Mucosa of stomach (tissue), 1 donor: ENCODE measurements around the gene EXOC6B.
"Not testable (repeated sequence)": the region's sequence is repeated elsewhere in the genome, so short reads cannot be mapped to it uniquely, and the experiment has no call there.

Experiments
- H3K27me3 ChIP-seq: one replicate; pipeline ENCODE4 v1.7.0; 2013; ENCODE audit warnings: mild to moderate bottlenecking, low read length; ENCODE audit not compliant: control insufficient read depth, insufficient read depth
- H3K36me3 ChIP-seq: one replicate; pipeline ENCODE4 v1.7.0; 2013; ENCODE audit warnings: low read length; ENCODE audit not compliant: control insufficient read depth, insufficient read depth
- H3K4me1 ChIP-seq: one replicate; pipeline ENCODE4 v1.7.0; 2013; ENCODE audit warnings: mild to moderate bottlenecking, low read length; ENCODE audit not compliant: control insufficient read depth, insufficient read depth
- H3K4me3 ChIP-seq: one replicate; pipeline ENCODE4 v1.7.0; 2013; ENCODE audit warnings: low read length
- H3K9ac ChIP-seq: one replicate; pipeline ENCODE4 v1.7.0; 2013; ENCODE audit warnings: mild to moderate bottlenecking, low read length, moderate library complexity
- H3K9me3 ChIP-seq: one replicate; pipeline ENCODE4 v1.7.0; 2013; ENCODE audit warnings: mild to moderate bottlenecking, low read length, moderate library complexity; ENCODE audit not compliant: control insufficient read depth
- donor health status: Pancreatic carcinoma.

EXOC6B gene

DNA sequence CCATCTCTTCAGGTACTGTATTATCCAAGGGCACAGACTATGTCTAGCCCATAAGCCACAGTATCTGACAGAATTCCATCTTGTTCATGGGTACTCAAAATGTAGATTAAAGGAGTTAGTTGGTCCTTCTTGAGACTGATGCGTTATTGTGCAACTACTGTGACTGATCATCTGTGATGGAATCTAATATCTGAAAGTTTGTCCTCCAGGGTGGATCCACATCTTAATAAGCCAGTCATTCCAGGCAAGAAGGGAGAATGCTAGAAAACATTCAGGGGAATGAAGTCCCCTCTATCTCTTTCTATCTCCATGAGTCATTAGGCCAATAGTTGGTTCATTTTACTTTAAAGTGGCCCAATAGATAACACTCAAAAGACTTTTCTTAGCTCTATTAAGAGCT, 252.6 kb downstream of the EXOC6B start:
- Histone ChIP-seq H3K27me3 (no peaks in the 10 kb centered on the region), H3K9me3 (no peaks in the 10 kb centered on the region)

DNA sequence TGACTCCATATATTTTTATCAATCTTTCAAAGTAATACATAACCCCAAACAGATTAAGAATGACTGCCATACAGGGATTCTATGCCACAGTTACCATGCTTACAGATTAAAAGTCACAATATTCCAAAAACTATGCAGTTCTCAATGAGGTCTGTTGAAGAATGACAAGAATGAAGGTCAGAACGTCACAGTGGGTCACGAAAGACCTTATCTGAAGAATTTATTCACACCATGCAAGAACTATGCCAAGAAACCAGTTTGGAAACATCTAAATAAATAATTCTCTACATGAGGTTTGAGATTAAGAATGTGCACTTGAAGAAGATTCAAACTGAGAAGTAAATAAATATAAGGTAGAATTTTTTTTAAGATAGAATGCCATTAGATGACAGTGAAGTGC, 253.3 kb downstream of the EXOC6B start:
- Histone ChIP-seq H3K4me1 (no peaks in the 10 kb centered on the region), H3K9ac (no peak overlapping the region), H3K9me3 (no peaks in the 10 kb centered on the region), H3K27me3 (no peaks in the 10 kb centered on the region), H3K36me3 (no peaks in the 10 kb centered on the region), H3K4me3 (no peak overlapping the region)

More for the DNA sequence above, 252.6 kb downstream of the EXOC6B start:
- Histone ChIP-seq H3K9ac (no peak overlapping the region), H3K36me3 (no peaks in the 10 kb centered on the region), H3K4me1 (no peaks in the 10 kb centered on the region), H3K4me3 (no peak overlapping the region)

DNA sequence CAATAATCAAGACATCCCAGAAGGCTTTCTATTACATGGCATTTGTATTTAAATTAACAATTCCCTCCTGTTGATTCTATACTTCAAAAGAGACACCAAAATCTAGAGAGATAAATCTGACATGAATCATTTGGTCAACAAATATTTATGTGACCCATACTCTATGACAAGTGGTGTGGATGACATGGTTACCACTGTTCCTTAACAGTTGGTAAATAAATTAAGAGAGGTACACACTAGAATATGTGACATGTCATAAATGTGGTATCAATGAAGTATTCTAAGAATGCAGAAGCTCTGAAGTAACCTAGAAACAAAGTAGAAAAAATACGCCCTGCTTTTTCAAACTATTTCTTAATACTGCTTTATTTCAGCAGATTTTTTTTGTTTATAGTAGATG, 255.4 kb downstream of the EXOC6B start:
- Histone ChIP-seq H3K9ac (no peak overlapping the region), H3K9me3 (no peaks in the 10 kb centered on the region), H3K4me1 (no peaks in the 10 kb centered on the region), H3K4me3 (no peak overlapping the region), H3K27me3 (no peaks in the 10 kb centered on the region), H3K36me3 (no peaks in the 10 kb centered on the region)

DNA sequence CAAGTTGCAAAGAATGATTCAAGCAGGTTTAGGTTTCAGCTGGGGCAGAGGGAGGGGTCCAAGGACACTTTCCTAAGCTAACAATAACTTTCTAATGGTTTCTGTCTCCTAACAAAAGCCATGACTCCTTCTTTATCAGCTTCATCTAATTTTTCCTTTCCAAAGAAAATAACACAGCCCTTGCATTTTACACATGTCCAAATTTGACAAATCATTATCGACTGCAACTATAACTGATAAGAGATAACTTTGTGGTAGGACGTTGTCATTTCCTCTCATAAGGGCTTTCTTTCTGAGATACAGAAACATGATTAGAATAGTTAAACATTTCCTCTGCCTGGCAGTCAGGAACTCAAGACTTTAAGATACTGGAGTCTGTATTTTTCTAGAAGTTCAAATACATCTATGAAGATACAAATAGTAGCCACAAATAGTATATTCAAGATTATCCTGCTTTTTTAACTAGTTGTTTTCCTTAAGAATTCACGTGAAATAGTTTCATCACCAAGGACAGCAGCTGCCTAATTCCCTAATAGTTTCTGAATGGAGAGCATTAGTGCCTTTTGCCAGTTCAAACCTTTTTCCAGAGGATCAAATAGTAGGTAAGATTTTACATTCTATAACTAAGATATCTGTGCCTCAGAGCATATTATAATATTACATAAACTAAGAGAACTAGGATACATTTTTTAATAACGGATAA, 263.2 kb downstream of the EXOC6B start:
- Histone ChIP-seq H3K9me3 (no peaks in the 10 kb centered on the region), H3K9ac (no peak overlapping the region), H3K27me3 (no peaks in the 10 kb centered on the region), H3K4me3 (no peak overlapping the region), H3K36me3 (no peaks in the 10 kb centered on the region), H3K4me1 (no peaks in the 10 kb centered on the region)

DNA sequence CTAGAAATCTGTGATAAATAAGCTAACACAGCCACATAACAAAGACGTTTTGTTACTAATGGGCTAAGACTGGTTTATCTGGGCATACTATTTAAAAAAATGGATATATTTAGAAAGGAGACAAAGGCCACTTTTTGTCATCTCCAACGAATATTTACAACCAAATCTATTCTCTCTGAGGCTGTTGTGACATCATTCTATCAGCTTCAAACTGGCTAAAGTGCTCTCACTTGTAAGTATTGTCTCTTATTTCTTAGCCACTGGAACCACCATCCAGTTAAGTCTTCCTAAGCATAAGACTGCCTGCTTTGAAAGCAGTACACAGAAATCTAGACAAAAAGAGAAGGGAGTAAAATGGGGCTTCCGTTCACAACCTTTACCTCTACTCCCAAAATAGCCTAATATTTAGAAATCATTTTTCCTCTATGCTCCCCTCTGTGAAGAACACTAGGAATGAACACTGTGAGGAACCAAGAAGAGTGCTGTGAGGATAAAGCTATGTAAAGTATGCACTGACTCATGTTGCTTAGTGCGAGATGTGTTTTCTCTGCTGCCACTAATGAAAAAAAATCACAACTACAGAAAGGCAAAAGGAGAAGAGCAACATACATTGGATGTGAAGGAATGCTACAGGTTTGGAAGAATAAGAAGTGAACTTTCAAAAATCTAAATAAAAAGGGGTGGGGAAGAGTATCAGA, 264.1 kb downstream of the EXOC6B start:
- no peaks in the 10 kb centered on the region for H3K9me3 ChIP-seq
- H3K4me3 ChIP-seq = no peak overlapping the region
- H3K27me3 ChIP-seq = no peaks in the 10 kb centered on the region
- H3K36me3 ChIP-seq = no peaks in the 10 kb centered on the region
- no peak overlapping the region for H3K9ac ChIP-seq
- H3K4me1 ChIP-seq = no peaks in the 10 kb centered on the region

DNA sequence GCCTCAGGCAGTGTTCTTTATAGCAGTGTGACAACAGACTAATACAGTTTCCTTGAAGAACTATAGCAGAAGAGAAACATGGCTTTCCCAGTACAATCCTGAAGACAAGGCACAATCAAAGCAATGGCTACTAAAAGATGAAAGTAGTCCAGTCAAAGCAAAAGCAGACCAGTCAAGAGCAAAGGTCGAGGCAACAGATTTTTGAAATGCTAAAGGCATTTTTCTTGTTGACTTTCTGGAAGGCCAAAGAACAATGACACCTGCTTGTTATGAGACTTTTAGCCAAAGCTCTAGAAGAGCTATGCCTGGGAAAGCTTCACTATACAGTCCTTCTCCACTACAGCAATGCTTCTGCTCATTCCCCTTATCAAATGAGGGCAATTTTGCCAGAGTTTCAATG, 269.9 kb downstream of the EXOC6B start:
- Histone ChIP-seq H3K4me1 (no peaks in the 10 kb centered on the region), H3K27me3 (no peaks in the 10 kb centered on the region), H3K9ac (no peak overlapping the region), H3K36me3 (no peaks in the 10 kb centered on the region), H3K9me3 (no peaks in the 10 kb centered on the region), H3K4me3 (no peak overlapping the region)

DNA sequence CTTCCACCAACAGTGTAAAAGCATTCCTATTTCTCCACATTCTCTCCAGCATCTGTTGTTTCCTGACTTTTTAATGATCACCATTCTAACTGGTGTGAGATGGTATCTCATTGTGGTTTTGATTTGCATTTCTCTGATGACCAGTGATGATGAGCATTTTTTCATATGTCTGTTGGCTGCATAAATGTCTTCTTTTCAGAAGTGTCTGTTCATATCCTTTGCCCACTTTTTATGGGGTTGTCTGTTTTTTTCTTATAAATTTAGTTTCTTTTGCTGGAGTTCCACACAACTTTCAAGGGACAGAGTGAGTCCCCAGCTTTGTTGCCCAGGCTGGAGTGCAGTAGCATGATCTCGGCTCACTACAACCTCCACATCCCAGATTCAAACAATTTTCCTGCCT, 270.5 kb downstream of the EXOC6B start:
- not testable (repeated sequence) for H3K9me3 ChIP-seq

DNA sequence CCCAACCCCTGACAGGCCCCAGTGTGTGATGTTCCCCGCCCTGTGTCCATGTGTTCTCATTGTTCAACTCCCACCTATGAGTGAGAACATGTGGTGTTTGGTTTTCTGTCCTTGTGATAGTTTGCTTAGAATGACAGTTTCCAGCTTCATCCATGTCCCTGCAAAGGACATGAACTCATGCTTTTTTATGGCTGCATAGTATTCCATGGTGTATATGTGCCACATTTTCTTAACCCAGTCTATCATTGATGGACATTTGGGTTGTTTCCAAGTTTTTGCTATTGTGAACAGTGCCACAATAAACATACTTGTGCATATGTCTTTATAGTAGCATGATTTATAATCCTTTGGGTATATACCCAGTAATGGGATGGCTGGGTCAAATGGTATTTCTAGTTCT, 270.9 kb downstream of the EXOC6B start:
- not testable (repeated sequence) for H3K4me1 ChIP-seq, H3K9ac ChIP-seq, H3K36me3 ChIP-seq, H3K27me3 ChIP-seq, H3K9me3 ChIP-seq, H3K4me3 ChIP-seq

More for the DNA sequence above, 270.5 kb downstream of the EXOC6B start:
- H3K4me3 ChIP-seq, H3K27me3 ChIP-seq, H3K9ac ChIP-seq, H3K36me3 ChIP-seq, H3K4me1 ChIP-seq: not testable (repeated sequence)

DNA sequence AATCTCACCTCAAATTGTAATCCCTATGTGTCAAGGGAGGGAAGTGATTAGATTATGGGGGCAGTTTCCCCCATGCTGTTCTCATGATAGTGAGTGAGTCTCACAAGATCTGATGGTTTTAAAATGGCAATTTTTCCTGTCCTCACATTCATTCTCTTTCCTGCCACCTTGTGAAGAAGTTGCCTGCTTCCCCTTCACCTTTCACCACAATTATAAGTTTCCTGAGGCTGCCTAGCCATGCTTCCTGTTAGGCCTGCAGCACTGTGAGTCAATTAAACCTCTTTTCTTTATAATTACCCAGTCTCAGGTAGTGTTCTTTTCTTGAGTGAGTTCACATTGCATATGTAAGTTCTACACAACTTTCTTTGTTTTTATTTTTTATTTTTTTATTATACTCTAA, 271.5 kb downstream of the EXOC6B start:
- H3K9me3 ChIP-seq = no peaks in the 10 kb centered on the region
- H3K4me1 ChIP-seq = no peaks in the 10 kb centered on the region
- no peak overlapping the region for H3K9ac ChIP-seq
- no peak overlapping the region for H3K4me3 ChIP-seq
- H3K36me3 ChIP-seq = no peaks in the 10 kb centered on the region
- no peaks in the 10 kb centered on the region for H3K27me3 ChIP-seq

DNA sequence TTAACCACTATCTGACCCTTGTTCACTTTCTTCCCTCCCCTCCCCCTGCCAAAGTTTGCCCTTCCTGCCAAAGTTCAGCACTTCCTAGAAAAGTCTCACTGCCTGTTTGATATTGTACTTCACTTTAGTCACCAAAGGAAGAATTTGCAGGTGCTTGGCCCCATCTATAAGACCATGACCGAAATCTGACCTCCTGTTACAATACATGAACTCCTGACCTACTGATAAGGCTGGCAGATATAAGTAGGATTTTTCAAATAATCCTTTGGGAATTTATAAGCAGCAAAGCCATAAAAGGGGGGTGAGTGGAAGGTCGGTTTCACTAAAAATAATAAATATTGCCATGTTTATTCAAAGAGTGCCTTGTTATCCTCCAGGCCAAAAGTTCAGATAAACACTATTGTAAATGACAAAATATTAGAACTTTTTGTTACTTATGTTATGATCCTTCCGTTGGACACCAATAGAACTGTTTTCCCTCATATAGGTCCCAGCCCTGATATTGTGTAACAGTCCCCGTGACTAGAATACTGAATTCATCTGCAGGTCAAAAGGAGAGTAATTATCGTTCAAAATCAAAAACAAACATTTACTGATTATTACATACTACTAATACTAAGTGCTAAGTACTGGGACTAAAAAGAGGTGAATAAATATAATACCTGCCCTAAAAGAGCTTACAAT, 277.6 kb downstream of the EXOC6B start:
- no peak overlapping the region for H3K4me3 ChIP-seq
- no peaks in the 10 kb centered on the region for H3K9me3 ChIP-seq
- H3K4me1 ChIP-seq = peaks cover 6% of the 10 kb centered on the region
- H3K36me3 ChIP-seq = no peaks in the 10 kb centered on the region
- no peaks in the 10 kb centered on the region for H3K27me3 ChIP-seq
- no peak overlapping the region for H3K9ac ChIP-seq

DNA sequence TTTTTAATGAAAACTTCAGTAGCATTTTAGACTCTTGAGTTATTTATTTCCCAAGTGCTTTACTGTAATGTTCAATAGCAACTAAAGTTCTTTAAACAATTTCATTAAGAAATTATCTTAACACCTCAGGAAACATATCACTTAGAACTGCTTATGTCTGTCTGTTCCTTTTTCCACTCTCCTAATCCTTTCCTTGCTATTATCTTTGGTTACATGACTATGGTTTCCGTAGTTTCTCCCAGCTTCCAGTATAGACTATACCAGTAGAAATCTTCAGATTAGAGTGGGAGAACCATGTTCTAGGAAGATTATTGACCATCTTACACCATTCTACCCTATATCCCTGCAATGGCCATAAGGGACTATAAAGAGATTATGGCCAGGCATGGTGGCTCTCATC, 280.0 kb downstream of the EXOC6B start:
- no peak overlapping the region for H3K4me3 ChIP-seq

DNA sequence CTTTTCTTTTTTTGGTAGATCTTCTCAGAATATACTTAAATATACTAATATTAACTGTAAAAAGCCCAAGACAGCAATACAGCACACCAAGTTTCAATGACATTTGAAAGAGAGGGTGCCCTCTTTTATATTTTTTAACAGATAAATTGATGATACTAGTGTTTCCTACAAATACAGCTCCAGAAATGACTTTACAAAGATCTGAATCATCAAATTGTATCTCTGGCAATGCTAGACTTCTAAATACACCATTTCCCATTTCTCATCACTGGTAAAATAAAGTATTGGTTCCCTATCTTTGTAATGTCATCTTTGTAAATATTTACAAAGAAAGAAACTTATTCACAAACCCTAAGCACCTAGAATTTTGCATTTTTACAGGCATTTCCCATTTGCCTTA, 281.3 kb downstream of the EXOC6B start:
- Histone ChIP-seq H3K9ac (no peak overlapping the region), H3K4me3 (no peak overlapping the region), H3K4me1 (peaks cover 6% of the 10 kb centered on the region), H3K36me3 (no peaks in the 10 kb centered on the region), H3K9me3 (no peaks in the 10 kb centered on the region), H3K27me3 (no peaks in the 10 kb centered on the region)

More for the DNA sequence above, 280.0 kb downstream of the EXOC6B start:
- Histone ChIP-seq H3K9ac (no peak overlapping the region), H3K27me3 (no peaks in the 10 kb centered on the region), H3K9me3 (no peaks in the 10 kb centered on the region), H3K36me3 (no peaks in the 10 kb centered on the region), H3K4me1 (peaks cover 6% of the 10 kb centered on the region)
